ENCODE results near the gene NOSTRIN. TPM values are rescaled to one million over a fixed set of nuclear protein-coding genes. Genes with fewer than 3 reads are reported as not detected.

NOSTRIN gene
- polyA plus RNA-seq, 1 experiment = not detected

DNA sequence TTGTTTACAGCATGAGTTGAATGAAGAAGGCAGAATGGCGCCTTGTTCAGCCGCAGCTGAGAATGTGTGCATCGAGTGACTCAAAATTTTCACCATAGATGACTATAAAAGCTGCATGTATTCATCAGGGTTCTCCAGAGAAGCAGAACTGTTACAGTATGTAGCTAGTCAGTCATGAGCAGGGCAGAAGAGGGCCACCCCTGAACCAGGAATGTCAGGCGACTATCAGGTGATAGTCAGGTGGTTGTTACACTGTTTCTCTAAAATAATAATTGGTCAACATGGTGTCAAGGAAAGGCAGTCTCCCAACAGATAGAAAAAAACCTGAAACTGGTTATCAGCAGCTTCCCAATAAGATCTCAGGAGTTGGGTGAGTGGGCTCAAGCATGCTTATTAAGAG, 20.2 kb upstream of the NOSTRIN start:
- ChIA-PET POLR2A (no interaction called here), CTCF (no interaction called here)
- DNase-seq (ENCODE audit: low read depth) = no peak
- no peak overlapping the region for H3K4me3 ChIP-seq (ENCODE audit: low read depth, low read length)
- H3K27me3 ChIP-seq (ENCODE audit: control insufficient read depth, insufficient read depth, low read length) = no peaks in the 10 kb centered on the region
- TF ChIP-seq, protein P1, sequence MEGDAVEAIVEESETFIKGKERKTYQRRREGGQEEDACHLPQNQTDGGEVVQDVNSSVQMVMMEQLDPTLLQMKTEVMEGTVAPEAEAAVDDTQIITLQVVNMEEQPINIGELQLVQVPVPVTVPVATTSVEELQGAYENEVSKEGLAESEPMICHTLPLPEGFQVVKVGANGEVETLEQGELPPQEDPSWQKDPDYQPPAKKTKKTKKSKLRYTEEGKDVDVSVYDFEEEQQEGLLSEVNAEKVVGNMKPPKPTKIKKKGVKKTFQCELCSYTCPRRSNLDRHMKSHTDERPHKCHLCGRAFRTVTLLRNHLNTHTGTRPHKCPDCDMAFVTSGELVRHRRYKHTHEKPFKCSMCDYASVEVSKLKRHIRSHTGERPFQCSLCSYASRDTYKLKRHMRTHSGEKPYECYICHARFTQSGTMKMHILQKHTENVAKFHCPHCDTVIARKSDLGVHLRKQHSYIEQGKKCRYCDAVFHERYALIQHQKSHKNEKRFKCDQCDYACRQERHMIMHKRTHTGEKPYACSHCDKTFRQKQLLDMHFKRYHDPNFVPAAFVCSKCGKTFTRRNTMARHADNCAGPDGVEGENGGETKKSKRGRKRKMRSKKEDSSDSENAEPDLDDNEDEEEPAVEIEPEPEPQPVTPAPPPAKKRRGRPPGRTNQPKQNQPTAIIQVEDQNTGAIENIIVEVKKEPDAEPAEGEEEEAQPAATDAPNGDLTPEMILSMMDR (IDR thresholded peaks at IDR 0.05; ENCODE audit: insufficient read depth, low read depth, low read length) = no peak
- H3K36me3 ChIP-seq (ENCODE audit: control insufficient read depth, insufficient read depth, low read length) = no peaks in the 10 kb centered on the region

DNA sequence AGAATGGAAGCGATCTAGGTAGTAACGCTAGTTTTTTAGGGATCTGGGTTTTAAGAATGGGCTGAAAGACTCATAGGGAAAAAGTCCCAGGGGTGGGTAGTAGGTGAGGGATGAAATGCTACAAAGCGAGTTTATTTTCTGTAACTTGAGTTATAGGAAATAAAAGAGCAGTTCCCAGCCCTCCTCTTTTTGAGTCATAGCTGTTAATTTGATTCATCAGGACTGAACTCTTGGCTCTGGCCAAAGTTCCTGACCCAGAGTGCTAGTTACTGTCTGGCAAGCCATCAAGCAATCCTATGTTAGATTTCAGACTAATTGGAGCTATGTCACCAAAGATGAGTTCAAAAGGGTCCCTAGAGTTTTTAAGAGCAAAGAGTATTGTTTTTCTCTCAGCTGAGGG, 17.4 kb upstream of the NOSTRIN start:
- Histone ChIP-seq H3K36me3 (ENCODE audit: control insufficient read depth, insufficient read depth, low read length) (no peaks in the 10 kb centered on the region), H3K27me3 (ENCODE audit: control insufficient read depth, insufficient read depth, low read length) (no peaks in the 10 kb centered on the region), H3K4me3 (ENCODE audit: low read depth, low read length) (no peak overlapping the region)
- ChIA-PET CTCF (interaction anchor here (0.7 to 1.8 kb wide), 2 partner anchors 11 to 55 kb away, joined by 3 to 7 read pairs; no protein-coding TSS in a partner anchor), POLR2A (interaction anchor here (0.5 kb wide), 1 partner anchor 1360 kb away, joined by 3 read pairs; no protein-coding TSS in a partner anchor)
- DNase-seq (ENCODE audit: low read depth) = no peak
- TF ChIP-seq, protein P1 (IDR thresholded peaks at IDR 0.05; ENCODE audit: insufficient read depth, low read depth, low read length) = no peak

DNA sequence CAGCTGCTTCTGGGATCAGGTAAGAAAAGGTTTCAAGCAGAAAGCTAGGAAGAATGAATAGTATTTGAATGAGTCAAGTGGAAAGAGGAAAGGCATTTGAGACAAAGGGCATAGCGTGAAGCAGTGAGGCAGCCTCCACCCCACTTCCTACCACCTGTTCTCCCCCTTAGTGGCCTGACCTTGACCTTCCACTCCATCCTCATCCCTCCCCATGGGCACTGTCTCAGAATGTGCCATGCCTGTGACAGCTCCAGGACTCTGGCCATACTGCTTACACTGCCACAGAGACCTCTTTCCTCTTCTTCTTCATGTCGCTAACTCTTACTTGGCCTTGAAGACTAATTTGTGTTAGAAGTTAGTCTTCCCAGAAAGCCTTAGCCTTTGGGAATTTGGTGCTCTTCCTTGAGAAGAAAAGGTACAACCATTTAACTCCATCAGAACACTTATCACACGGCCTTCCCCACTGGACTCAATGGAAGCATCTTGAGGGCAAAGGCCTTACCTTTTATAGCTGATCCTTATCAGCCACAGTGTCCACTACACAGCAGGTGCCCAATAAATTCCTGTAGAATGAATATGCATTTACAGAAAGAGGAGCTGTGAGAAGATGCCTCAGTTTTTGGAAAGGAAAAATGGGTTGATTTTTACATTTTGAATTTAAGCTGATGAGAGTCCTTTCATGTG, 15.2 kb upstream of the NOSTRIN start:
- no peak for DNase-seq (ENCODE audit: low read depth)
- ChIA-PET CTCF (no interaction called here), POLR2A (no interaction called here)
- Histone ChIP-seq H3K27me3 (ENCODE audit: control insufficient read depth, insufficient read depth, low read length) (no peaks in the 10 kb centered on the region), H3K4me3 (ENCODE audit: low read depth, low read length) (no peak overlapping the region), H3K36me3 (ENCODE audit: control insufficient read depth, insufficient read depth, low read length) (no peaks in the 10 kb centered on the region)
- TF ChIP-seq, protein P1 (IDR thresholded peaks at IDR 0.05; ENCODE audit: insufficient read depth, low read depth, low read length) = no peak

DNA sequence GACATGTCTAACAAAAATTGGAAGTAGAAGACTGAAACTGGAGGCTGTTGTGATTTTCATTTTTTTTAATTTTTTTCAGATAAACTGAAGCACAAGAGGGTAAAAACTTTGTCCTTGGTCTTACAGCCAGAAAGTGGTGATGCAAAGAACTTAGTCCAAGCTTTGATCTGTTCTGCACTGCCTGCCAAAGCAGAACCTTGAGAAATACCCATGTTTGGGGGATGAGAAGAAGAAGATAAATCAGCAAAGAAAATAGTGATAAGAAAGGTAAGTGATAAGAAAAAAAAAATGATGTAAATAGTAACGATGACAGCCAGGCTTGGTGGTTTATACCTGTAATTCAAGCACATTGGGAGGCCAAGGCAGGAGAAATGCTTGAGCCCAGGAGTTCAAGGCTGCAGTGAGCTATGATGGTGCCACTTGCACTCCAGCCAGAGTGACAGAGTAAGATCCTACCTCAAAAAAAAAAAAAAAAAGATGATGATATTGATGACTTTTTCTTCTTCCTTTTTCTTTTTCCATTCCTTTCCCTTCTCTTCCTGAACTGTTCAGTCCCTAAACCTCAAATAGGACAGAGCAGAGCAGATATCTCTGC, 14.6 kb upstream of the NOSTRIN start:
- Histone ChIP-seq H3K27me3 (ENCODE audit: control insufficient read depth, insufficient read depth, low read length) (no peaks in the 10 kb centered on the region), H3K36me3 (ENCODE audit: control insufficient read depth, insufficient read depth, low read length) (no peaks in the 10 kb centered on the region), H3K4me3 (ENCODE audit: low read depth, low read length) (no peak overlapping the region)
- CTCF ChIA-PET = no interaction called here
- no peak for DNase-seq (ENCODE audit: low read depth)
- POLR2A ChIA-PET = no interaction called here
- TF ChIP-seq, protein P1 (IDR thresholded peaks at IDR 0.05; ENCODE audit: insufficient read depth, low read depth, low read length) = no peak

DNA sequence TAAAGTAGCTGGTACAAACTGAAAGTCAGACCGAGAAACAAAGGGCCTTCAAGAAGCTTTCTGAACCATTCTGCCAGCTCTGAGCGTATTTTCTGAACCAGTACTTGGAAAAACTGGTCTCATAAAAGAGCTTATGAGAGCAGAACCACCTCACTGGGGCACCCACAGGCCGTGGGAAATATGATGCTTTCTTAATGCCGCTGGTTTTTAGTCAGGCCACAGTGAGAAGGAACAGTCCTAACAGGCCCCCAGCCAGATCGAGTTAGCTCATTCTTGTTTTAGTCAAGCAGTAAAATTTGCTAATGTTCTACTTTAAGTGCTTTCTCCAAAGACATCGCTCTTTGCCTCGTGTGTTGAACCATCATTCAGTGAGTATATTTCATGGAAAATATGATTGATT, 12.7 kb upstream of the NOSTRIN start:
- H3K4me3 ChIP-seq (ENCODE audit: low read depth, low read length) = no peak overlapping the region
- H3K36me3 ChIP-seq (ENCODE audit: control insufficient read depth, insufficient read depth, low read length) = no peaks in the 10 kb centered on the region
- ChIA-PET CTCF (interaction anchor here (1.0 to 1.2 kb wide), 2 partner anchors 12 to 16 kb away, joined by 3 read pairs; no protein-coding TSS in a partner anchor), POLR2A (no interaction called here)
- TF ChIP-seq, protein P1 (IDR thresholded peaks at IDR 0.05; ENCODE audit: insufficient read depth, low read depth, low read length) = no peak
- H3K27me3 ChIP-seq (ENCODE audit: control insufficient read depth, insufficient read depth, low read length) = no peaks in the 10 kb centered on the region
- DNase-seq (ENCODE audit: low read depth) = no peak
